IPS-15b (cell line): ENCODE data around the gene UTP20.
"Not testable (repeated sequence)": the region's sequence is repeated elsewhere in the genome, so short reads cannot be mapped to it uniquely, and the experiment has no call there.

Experiments
- H3K27me3 ChIP-seq: one replicate; pipeline ENCODE4 v1.6.1; 2013; ENCODE audit warnings: low read length; ENCODE audit not compliant: control insufficient read depth, insufficient read depth
- H3K36me3 ChIP-seq: one replicate; pipeline ENCODE4 v1.6.1; 2013; ENCODE audit warnings: low read length; ENCODE audit not compliant: control insufficient read depth, insufficient read depth
- H3K4me1 ChIP-seq: one replicate; pipeline ENCODE4 v1.6.1; 2013; ENCODE audit warnings: mild to moderate bottlenecking, low read length; ENCODE audit not compliant: control insufficient read depth, insufficient read depth
- H3K4me3 ChIP-seq: one replicate; pipeline ENCODE4 v1.5.1; 2013; ENCODE audit warnings: low read depth, low read length
- H3K9ac ChIP-seq: one replicate; pipeline ENCODE4 v1.6.1; 2013; ENCODE audit warnings: low read depth, mild to moderate bottlenecking, low read length
- H3K9me3 ChIP-seq: one replicate; pipeline ENCODE4 v1.6.1; 2013; ENCODE audit warnings: mild to moderate bottlenecking, low read length; ENCODE audit not compliant: control insufficient read depth, insufficient read depth

UTP20 gene

GRCh38 chr12:101379149-101379548 lies 99.2 kb downstream of the UTP20 start:
- no peaks in the 10 kb centered on the region for H3K4me1 ChIP-seq
- peaks cover 17% of the 10 kb centered on the region for H3K36me3 ChIP-seq
- H3K9me3 ChIP-seq: no peaks in the 10 kb centered on the region
- no peak overlapping the region for H3K9ac ChIP-seq
- H3K27me3 ChIP-seq: no peaks in the 10 kb centered on the region
- H3K4me3 ChIP-seq: no peak overlapping the region

GRCh38 chr12:101391181-101391580 lies 111.3 kb downstream of the UTP20 start:
- H3K4me1 ChIP-seq, H3K9me3 ChIP-seq, H3K27me3 ChIP-seq, H3K4me3 ChIP-seq, H3K9ac ChIP-seq: not testable (repeated sequence)
- peaks cover 12% of the 10 kb centered on the region for H3K36me3 ChIP-seq

- no peaks in the 10 kb centered on the region for H3K27me3 ChIP-seq
- H3K9me3 ChIP-seq: no peaks in the 10 kb centered on the region
- H3K4me1 ChIP-seq: no peaks in the 10 kb centered on the region
- no peaks in the 10 kb centered on the region for H3K36me3 ChIP-seq
- peak overlapping the region; percentile 98 for H3K9ac ChIP-seq
- peak overlapping the region; percentile 94 for H3K4me3 ChIP-seq
Observed at GRCh38 chr12:101407049-101407435, 127.1 kb downstream of the UTP20 start.

GRCh38 chr12:101407436-101408345 lies 127.8 kb downstream of the UTP20 start, which contains the start of gene ARL1:
Gene ARL1 (minus strand): TSS chr12:101407772. CDS start chr12:101407645, 127 bp downstream.
- H3K4me3 ChIP-seq: peak within 1 kb of the TSS; percentile 94
- no peaks in the 10 kb centered on the region for H3K36me3 ChIP-seq
- H3K9ac ChIP-seq: peak within 1 kb of the TSS; percentile 98
- H3K9me3 ChIP-seq: no peaks in the 10 kb centered on the region
- H3K27me3 ChIP-seq: no peaks in the 10 kb centered on the region
- no peaks in the 10 kb centered on the region for H3K4me1 ChIP-seq

GRCh38 chr12:101410169-101410568 lies 130.3 kb downstream of the UTP20 start:
- H3K9me3 ChIP-seq, H3K36me3 ChIP-seq, H3K4me3 ChIP-seq, H3K27me3 ChIP-seq, H3K9ac ChIP-seq, H3K4me1 ChIP-seq: not testable (repeated sequence)

GRCh38 chr12:101414533-101415119 lies 134.7 kb downstream of the UTP20 start:
- Histone ChIP-seq H3K36me3 (no peaks in the 10 kb centered on the region), H3K9me3 (no peaks in the 10 kb centered on the region), H3K4me3 (no peak overlapping the region), H3K27me3 (no peaks in the 10 kb centered on the region), H3K9ac (no peak overlapping the region), H3K4me1 (no peaks in the 10 kb centered on the region)

GRCh38 chr12:101415228-101415627 lies 135.3 kb downstream of the UTP20 start:
- no peaks in the 10 kb centered on the region for H3K9me3 ChIP-seq
- no peak overlapping the region for H3K4me3 ChIP-seq

GRCh38 chr12:101422066-101422465 lies 142.2 kb downstream of the UTP20 start:
- H3K4me1 ChIP-seq, H3K4me3 ChIP-seq, H3K9ac ChIP-seq, H3K36me3 ChIP-seq, H3K27me3 ChIP-seq, H3K9me3 ChIP-seq: not testable (repeated sequence)

More at GRCh38 chr12:101415228-101415627, 135.3 kb downstream of the UTP20 start:
- Histone ChIP-seq H3K27me3 (no peaks in the 10 kb centered on the region), H3K4me1 (no peaks in the 10 kb centered on the region), H3K36me3 (no peaks in the 10 kb centered on the region), H3K9ac (no peak overlapping the region)

GRCh38 chr12:101424620-101425019 lies 144.7 kb downstream of the UTP20 start:
- no peaks in the 10 kb centered on the region for H3K4me1 ChIP-seq
- no peaks in the 10 kb centered on the region for H3K9me3 ChIP-seq
- no peak overlapping the region for H3K4me3 ChIP-seq
- H3K9ac ChIP-seq: no peak overlapping the region
- no peaks in the 10 kb centered on the region for H3K36me3 ChIP-seq
- no peaks in the 10 kb centered on the region for H3K27me3 ChIP-seq

GRCh38 chr12:101430456-101430855 lies 150.6 kb downstream of the UTP20 start:
- no peak overlapping the region for H3K4me3 ChIP-seq
- no peaks in the 10 kb centered on the region for H3K36me3 ChIP-seq
- no peaks in the 10 kb centered on the region for H3K27me3 ChIP-seq
- H3K9me3 ChIP-seq: no peaks in the 10 kb centered on the region
- no peak overlapping the region for H3K9ac ChIP-seq
- no peaks in the 10 kb centered on the region for H3K4me1 ChIP-seq

GRCh38 chr12:101436136-101436535 lies 156.2 kb downstream of the UTP20 start:
- Histone ChIP-seq H3K4me1 (no peaks in the 10 kb centered on the region), H3K9ac (no peak overlapping the region), H3K27me3 (no peaks in the 10 kb centered on the region), H3K36me3 (no peaks in the 10 kb centered on the region), H3K9me3 (no peaks in the 10 kb centered on the region), H3K4me3 (no peak overlapping the region)
